IPS-NIHi11 (cell line): ENCODE results near the gene DQX1.

Source experiments
- DNase-seq: peaks from one replicate; pipeline ENCODE4 v3.0.0; 2012; ENCODE audit warnings: mixed read lengths, low spot score

Gene DQX1

DNA sequence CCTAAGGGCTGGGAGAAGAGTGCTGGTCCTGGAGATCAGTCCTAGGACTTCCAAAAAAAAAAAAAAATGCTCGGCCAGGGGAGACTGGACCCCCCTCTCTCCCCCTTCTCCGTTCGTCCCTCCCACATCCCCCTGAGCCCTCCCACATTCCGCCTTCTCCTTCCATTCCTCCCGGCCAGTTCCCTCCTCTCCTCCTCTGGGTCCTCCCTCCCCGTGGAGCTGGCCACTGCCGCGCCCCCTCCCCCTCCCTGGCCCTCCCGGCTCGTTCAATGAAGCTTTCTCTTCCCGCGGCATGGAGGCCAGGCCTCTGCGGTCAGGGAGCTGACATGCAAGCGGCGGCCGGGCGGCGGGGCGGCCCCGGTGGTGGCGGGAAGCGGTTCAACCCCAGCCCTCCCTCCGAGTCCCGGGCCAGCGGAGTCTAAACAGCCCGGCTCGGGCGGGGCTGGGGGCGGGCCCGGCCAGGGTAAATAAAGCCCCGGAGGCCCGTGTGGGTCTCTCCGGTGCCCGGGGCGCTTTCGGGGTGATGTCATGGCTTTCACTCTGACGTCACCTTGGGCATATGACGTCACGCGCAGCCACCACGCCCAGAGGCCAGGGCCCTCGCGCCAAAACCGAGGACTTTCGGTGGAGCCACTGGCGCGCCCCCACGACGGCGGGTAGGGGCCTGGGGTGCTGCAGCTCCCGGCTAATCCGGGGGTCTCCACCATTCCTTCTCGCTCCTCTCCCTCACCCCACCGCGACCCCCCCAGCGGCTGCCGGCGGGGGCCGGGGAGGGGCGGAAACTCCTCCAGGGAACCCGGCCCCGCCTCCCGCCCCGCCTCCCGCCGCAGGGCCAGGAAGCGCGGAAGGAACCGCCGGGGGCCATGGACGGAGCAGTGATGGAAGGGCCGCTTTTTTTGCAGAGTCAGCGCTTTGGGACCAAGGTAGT lies 28.1 kb upstream of the DQX1 start, which contains the start of the genes DOK1 and LOXL3:
TSS of gene DOK1 (plus strand) at position 829 of the 928 bp plus-strand sequence. CDS start at position 864, 35 bp downstream.
TSS of gene LOXL3 (minus strand) at position 51 of the 928 bp plus-strand sequence. CDS start 1,308 bp downstream, outside the sequence.
- peak; percentile 90 for DNase-seq

DNA sequence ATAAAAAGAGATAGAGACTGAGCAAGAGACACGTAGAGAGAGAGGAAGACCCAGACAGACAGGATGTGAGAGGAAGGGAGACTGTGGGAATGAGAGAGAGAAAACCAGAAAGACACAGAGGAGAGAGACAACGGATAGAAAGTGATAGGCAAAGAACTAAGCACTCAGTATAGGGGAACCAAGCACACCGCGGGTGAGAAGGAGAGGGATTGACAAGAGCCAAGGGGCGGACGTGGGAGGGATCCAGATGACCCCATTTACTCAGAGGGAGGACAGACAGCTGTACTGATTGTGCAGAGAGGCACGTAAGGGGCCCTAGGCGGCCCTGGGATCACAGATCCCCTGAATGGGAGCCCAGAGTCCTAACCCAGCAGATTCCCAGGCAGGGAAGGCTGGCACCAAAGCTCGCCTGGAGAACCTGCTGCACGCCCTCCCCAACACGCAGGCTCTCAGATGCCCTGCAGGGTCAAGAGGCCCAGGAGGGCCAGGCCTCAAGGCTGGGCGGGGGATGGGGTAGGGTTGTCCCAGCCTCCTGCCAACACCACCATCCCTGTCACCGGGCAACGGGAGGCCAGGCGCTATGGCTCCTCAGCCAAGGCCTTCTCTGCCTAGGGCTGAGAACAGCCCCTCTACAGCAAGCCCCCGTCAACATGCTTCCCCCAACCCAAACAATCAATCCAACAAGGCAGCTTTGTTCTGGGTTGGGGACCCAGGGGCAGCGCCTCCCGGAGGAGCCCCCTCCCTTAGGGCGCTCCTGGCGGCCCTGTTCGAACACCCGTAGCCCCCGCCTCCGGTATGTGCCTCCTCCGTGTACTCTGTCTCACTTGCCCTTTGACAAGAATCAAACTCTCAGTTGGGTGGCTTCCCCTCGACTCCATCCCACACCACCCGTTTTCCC lies 27.1 kb upstream of the DQX1 start:
- DNase-seq = no peak

DNA sequence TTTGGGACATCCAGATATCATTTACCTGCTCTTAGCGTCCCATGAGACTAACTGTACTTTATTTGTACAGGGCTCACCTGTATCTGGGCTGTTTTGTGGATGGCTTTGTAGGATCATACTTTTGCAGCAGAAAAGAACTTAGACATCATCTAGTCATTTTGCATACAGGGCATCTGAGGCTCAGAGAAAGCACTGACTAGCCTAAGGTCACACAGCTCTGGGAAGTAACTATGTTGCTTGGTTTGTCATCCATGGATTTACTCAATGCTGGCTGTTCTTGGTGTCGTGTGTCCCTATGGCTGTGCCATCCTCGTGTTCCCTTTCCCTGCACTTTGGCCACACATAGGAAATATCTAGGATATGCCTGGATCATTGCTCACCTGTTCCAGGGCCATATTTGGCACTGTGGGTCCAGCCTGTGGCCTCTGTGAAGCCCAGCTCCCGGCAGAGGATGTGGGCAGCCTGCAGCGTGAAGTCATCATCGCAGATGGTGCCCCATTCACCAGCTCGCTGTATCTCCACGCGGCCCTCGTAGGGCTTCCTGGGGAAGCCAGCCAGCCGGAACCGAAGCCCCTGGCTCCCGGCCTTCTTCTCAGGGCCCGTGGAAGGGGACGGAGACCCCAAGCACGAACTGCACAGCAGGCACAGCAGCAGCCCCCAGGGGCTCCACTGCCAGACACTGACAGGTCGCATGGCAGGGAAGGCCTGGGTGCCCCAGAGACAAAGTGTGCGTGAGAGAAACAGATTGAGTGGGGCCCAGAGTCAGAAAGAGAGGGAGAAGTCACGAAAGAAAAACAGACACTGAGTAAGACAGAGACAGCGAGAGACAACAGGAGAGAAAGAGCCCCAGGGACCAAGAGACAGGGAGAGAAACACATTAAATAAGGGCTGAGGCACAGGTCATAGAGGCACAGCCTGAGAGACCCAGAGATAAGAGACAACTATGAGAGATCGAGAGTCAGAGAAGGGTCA lies 26.2 kb upstream of the DQX1 start:
- DNase-seq = no peak

DNA sequence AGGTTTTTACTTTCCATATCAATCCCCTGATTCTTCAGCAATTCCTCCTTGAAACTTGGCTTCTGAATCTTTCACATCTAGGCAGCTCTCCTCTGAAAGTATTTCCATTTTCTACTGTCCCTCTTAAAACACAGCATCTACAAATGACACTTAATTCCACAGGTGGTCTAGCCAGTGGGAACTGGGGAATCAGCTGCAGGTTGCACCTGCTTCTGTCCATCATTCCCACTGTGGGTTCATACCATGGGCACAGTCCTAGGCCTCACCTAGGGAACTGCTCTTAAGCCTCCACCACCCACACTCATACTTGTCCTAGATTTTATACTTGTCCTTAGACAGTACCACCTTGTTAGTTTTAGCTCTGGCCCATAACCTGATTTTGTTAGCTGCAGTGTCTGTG lies 25.5 kb upstream of the DQX1 start:
- no peak for DNase-seq

DNA sequence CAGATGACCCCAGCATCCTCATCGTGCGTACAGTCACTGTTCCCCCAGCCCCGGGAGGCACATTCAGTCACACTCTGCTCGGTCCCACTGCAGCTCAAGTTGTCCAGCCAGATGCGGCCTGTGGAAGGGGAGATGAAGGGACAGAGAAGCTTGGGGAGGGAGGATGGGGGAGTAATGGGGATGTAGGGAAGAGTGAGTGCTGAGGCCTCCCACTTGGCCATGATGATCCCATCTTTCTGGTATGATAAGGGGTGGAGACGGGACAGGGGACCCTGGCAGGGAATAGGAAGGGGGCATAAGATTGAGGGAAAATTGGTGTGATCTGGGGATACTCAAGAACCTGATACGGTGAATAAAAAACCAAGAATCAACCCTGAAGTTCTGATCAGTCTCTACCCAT lies 24.2 kb upstream of the DQX1 start:
- DNase-seq = no peak

DNA sequence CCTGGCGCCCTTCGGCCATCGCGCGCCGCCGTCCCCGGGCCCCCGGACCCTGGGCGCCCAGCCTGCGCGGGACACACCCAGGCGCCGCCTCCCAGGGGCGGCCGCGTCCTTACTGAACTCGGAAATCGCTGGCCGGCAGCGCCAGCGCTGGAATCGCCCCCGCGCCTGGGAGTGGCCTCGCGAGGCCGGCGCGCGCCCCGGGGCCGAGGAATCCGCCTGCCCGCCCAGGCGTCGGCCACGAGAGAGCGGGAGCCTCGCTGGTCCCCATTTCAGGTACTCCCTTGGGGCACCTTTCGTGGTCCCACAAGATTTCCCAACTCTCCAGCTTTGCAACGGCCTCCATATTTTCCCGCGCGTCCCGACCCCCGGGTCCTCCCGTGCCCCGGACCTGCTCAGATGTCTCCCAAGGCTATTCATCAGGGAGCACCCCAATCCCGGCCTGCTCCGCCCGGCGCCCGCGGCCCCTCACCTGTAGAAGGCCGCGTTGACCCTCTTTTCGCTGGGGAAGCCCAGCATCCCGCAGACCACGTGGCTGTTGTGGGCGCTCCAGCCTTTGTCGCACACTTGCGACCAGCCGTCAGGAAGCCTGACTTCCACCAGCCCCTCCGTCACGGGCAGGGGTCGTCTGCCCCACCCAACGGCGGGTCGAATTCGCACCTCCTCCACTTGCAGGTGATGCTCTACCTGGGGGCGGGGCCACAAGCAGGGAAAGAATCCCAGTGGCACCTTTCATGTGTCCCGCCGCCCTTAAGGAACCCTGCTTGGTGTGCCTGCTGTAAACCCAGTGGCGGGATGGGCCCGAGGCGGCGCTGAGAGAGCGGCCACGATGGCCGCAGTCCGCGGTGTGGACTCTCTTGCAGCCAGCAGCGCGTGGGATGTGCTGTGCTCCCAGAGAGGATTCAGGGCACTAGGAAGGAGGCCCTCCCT lies 23.1 kb upstream of the DQX1 start:
- DNase-seq = peak; percentile 84

DNA sequence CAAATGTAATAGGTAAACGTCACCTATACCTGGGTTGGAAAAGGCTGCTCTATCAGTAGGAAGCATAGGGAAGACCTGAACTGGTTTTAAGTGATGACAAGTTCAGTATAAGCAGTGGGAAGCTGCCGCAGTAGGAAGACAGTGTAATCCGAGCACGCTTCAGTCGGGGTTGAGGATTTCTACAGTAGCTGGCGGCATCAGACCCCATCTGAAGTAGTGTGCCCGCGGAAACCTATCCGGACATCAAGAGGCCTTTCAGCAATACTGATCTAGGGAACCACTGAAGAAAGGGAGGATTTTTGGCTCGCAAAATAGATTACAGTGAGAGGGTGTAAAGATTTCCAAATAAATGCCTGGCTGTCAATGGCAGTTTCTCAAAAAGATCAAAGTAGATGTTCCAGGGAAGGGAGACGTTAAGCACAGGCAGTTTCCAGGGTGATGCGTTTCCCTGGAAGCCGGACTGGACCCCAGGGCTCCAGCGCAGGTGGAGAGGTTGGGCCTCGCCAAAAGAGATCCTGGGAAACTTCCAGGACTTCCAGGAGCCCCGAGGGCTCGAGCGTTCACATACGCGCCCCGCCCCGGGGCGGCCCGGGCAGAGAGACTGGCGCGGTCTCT lies 22.4 kb upstream of the DQX1 start:
- DNase-seq = no peak

DNA sequence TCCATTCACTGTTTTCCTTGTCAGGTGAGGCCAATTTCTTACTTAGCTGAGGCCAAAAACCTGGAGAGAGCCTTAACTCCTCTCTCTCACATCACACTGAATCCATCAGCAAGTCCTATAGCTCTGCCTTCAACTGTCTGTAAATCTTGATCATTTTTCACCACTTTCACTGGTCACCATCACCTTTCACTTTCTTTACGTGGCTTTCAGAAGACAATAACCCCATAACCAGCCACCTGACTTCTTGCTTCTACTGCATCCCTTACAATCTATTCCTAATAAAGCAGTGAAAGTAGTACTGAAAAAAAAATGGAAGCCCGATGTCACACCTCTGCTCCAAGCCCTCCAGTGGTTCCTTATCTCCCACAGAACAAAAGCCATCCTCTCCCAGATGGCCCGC lies 20.0 kb upstream of the DQX1 start:
- no peak for DNase-seq

DNA sequence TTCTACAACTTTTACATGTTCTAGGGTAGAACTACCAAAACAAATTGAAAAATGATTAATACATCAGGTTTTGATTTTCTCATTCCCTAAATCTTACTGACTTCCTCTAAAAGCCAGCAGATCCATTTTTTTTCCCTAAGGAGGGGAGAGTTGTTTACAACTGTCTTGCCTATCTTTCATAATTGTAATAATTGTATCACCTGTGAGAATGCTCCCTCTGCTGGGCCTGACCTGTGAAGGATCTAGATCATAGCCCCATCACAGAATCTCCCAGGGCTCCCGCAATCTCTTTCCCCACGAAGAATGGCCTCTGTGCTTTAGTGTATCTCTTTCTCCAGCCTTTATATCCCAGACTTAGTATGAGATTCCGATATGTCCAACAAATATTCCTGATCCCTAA lies 18.6 kb upstream of the DQX1 start:
- DNase-seq = no peak

DNA sequence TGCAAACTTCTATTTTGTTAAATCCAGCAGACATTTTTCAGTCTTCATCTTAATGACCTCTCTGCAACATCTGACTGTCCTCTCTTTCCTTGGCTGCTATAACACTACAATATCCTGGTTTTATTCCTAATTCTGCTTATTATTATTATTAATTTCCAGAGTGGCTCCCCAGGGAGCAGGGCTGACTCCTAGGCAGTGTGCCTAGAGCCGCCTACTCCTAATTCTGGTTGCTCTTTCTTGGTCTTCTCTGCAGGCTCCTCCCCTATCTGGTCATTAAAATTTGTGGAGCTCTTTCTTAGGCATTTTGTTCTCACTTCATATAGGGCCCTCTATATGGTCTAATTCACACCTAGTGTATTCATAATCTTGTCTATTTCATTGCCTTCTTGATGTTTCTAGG lies 16.9 kb upstream of the DQX1 start:
- no peak for DNase-seq

DNA sequence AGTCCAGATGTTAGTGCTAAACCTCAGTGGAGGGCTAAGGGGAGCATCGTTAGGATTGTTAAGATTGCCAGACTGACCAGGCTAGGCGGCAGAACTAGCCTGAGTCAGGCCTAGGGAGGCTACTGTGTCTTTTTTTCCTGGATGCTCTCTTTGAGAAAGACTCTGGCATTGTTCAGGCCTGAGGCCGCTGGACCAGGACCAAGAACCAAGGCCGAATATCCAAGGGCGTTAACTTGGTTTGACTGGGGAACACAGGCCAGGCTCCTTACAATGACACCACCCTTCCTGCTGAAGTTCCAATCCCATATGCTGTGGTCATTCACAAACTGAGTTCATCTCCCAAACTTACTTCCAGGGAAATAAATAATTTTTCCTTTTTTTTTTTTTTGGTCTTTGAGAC lies 14.3 kb upstream of the DQX1 start:
- DNase-seq = no peak

DNA sequence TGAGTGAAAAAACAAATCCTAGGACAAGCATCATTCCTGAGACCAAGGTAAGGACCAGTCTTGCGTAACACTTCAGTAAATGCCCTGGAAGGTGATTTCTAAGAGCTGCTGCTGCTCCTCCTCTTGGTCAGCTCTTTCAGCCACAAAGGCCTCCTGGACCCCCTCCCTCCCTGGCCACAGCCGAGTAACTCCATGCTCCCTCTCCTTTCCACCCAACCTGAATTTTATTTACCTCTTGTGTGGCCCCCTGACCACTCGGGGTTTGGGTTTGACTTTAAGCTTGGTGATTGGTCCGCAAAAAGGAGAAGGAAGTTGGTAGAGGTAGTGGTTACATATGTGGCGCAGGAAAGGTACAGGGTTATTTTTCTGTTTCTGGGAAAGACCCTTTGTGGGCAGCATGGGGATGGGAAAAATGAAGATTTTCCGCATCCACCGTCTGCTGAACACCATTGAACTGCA lies 12.9 kb upstream of the DQX1 start:
- no peak for DNase-seq

DNA sequence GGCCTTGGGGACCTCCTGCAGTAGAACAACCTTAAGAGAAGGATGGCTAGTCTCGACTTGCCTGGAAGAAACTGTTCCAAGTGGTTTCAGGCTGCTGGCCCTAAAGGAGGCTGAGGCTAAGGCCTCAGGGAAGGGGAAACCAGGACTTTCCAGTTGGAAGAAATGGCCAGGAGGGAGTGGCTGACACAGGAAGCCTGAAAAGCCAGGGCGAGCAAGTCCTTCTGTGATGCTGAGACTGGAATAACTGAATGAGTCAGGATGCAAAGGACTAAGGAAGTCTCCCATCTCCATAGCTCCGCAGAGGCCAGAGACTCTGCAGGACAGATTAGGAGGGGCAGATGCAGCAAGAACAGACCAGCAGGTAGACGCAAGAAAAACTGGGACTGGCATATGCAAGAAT lies 11.1 kb upstream of the DQX1 start:
- no peak for DNase-seq

DNA sequence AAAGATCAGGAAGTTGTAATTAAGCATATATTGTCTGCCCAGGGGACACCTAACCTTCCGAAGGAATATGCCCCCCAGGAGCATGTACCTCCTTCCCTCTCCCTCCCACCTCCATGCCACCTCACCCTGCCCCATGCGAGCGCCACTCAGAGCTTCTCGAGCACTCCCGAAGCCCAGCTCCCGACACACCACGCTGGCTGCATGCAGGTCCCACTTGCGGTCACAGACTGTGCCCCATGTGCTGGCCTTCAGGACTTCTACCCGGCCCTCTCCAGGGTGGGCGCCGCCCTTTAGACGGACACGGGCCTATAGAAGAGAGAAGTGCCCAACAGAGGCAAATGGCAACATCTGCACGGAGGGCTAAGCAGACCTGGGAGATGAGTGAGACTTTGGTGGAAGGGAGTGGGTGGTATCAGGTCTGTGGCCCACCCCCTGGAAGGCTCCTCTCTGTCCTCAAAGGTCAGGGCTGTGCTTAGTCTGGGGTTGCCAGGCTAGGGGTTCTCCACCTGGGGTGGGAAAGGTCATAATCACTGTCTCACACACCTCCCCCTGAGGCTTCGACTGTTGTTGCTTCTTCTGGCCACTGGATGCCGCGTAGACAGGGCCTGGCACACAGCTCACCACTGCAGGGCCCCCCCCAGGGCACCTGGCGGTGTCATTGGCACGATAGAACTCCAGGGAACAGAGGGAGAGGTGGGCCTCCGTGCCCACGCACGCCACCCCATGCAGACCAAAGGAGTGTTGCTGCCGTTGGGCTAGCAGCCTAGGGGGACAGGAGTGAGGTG lies 10.3 kb upstream of the DQX1 start:
- DNase-seq = no peak

DNA sequence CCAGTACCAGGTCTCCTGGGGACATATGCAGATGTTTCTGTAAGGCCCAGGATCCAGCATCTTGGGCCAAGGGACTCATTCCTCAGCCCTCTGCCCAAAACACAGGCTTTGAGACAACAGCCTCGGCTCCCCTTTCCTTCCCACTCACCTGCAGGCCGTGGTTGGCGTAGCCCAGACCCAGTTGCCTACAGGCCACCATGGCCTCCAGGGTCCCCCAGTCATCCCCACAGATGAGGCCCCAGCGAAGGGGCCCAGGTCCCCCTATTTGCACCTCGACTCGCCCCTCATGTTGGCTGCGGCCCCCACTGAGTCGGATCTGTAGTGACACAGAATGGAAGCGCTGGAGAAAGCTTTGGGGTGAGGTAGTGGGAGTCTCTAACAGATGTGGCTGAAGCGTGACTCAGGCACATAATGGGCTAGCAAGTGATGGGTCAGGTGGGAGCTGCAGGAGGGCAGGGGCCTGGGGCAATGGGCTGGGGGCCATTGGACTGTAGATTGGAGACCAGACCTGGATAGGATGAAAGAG lies 9.5 kb upstream of the DQX1 start:
- no peak for DNase-seq

DNA sequence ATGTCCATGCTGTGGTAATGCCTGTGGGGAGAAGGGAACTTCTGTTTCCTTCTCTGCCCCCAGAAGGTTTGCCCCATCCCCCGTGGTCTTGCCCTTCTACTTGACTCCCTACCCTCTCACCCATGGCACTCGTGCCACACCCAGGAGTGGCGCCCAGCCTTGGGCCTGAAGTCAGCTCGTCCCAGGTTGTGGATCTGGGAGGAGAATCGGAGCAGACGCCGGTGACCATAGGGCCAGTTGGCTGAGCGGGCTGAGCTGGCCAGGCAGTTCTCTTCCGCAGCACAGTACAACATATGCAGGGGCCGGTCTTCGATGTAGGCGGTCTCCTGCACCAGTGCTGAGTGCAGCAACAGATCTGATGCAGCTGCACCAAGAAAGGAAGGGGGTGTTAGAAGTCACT lies 8.4 kb upstream of the DQX1 start:
- no peak for DNase-seq

DNA sequence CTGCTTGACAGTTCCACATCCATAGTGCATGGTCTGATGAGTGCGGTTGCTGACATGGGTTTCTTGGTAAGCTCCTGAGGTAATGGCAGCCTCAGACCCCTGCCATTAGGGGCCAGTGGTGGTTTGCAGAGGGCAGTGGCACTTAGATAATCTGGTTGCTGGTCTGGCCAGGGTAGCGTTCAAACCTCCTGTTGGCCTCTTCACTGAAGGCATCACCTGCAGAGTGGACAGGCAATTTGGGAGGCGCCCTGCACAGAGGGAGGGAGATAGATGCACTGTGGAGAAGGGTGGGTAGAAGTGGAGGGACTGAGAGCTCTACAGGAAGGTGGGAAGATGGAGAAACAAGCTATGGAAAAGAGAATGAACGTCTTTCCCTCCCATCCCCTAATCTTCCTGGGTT lies 7.4 kb upstream of the DQX1 start:
- DNase-seq = no peak

DNA sequence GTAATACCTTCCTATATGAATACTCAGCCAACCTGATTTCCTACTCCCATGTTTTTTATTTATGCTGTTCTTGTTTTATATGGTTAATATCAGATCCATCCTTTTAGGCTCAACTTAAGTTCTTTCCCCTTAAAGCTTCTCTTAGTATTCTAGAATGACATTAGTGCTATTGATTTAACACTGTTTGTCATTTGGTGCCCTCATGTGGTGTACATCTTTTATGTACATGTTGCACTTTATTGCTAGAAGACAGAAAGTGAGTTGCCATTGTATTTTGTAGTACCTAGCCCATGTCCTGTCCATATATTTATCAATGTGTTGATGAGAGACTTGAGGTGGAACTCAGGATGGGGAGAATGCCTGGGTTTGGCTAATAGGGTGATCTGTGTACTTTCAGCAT lies 6.2 kb upstream of the DQX1 start:
- DNase-seq = no peak

DNA sequence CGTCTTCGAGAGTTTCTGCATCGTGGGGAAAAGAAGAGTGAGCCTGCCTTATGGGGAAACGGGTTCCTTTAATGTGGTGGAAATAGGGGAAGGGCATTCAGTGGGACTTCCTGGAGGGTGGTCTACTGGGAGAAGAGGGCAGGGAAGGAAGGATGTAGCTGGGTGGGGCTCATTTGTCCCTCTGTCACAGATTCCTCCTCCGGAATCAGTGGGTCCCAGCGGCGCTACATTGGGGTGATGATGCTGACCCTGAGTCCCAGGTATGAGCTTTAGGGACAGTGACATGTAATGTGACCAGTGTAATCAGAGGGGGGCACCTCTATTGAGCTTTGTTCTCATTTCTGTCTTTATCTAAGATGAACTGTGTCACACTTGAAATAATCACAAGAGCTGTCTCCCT lies 5.6 kb upstream of the DQX1 start:
- DNase-seq = no peak
